Measurements from ENCODE around the gene PTGES3. TPM values are rescaled to one million over a fixed set of nuclear protein-coding genes. Genes with fewer than 3 reads are reported as not detected.

PTGES3 gene
- total and polyA plus RNA-seq, 2 of the 8 experiments (the other 6 are each of a cell fraction or from before 2014, with no cell fraction given): 111 to 464 TPM

DNA sequence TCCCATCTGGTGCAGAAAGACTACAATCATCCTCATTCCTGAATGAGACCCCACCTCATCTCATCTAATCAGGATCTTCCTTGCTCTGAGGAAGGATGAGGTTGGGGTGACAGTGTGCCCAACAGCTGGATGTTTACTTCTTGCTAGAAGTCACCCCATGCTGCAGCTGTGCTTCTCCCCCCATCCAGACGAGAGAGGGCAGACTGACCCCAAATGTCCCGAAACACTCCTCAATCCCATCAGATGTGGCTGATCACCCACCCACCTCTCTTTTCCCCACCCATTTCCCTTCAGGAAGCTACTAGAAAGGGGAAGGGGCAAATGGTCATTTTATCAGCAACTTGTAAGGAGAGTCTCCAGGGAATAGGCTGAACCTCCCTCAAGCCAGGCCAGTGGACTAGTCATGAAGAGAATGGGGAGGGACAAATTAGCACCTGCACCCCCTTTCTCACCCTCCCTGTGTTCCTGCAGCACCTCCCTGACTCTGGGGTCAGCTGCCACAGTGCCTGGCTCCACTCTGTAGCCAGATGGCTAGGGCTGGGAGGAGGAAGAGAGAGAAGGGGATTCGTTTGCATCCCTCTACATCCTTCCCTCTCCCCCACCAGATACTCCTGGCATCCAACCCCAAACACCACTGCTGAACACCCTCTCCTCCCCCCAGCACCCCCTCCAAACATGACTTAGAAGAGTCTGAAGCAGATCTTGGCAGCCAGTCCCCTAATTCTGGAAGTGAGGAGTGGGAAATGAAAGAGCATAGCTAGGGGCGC, 55.2 kb downstream of the PTGES3 start:
- no peak overlapping the region for H2BK120ac ChIP-seq (replicated peaks; ENCODE audit: low read depth, low read length)
- H2BK15ac ChIP-seq (ENCODE audit: low read length): peak overlapping the region; percentile 2; the same call in 1 of the 2 replicates
- H3K4me1 ChIP-seq (replicated peaks in 1 of 4; ENCODE audit: control insufficient read depth in 3 of 4, insufficient read depth in 4 of 4, low read length in 3 of 4): peaks cover 14 to 46% (median 33%) of the 10 kb centered on the region in 4 experiments
- H3K79me2 ChIP-seq (ENCODE audit: control insufficient read depth in 1 of 2, insufficient read depth in 2 of 2, low read length in 2 of 2): peaks cover 8 to 32% of the 10 kb centered on the region in 2 experiments
- no peak overlapping the region for H3K4ac ChIP-seq (replicated peaks; ENCODE audit: insufficient read length, low read depth, low read length)
- H4K5ac ChIP-seq (ENCODE audit: insufficient read length, low read depth, low read length): peak overlapping the region; percentile 0
- no peak overlapping the region for H3K14ac ChIP-seq (ENCODE audit: insufficient read length)
- peak overlapping the region; percentile 62; the same call in 1 of the 2 replicates for H2BK20ac ChIP-seq (ENCODE audit: low read length)
- ChIA-PET CTCF (ENCODE audit: partially characterized antibody) (interaction anchor here (0.5 to 7.4 kb wide), 8 partner anchors 9 to 995 kb away, joined by 3 to 107 read pairs (median 4); partner anchors contain the start of gene ATP5F1B), POLR2A (ENCODE audit: partially characterized antibody) (interaction anchor here (1.0 to 5.8 kb wide), 9 partner anchors 9 to 474 kb away, joined by 3 to 60 read pairs (median 5); partner anchors contain the start of genes ATP5F1B, NACA and PTGES3)
- 0 out of 2 replicates have a peak overlapping the region, but pooled peaks have one; percentile 33 for H3K18ac ChIP-seq (ENCODE audit: extremely low read depth, low read length)
- no peaks in the 10 kb centered on the region for H3K27me3 ChIP-seq (replicated peaks in 1 of 4; ENCODE audit: control insufficient read depth in 3 of 4, extremely low read depth in 1 of 4, insufficient read depth in 3 of 4, low read length in 3 of 4)
- H2AFZ ChIP-seq (ENCODE audit: low read length): no peak overlapping the region
- WGBS, 2 experiments (ENCODE audit: extremely low coverage in 1 of 2, insufficient coverage in 1 of 2, insufficient read length in 1 of 2, insufficient replicate concordance in 2 of 2, low coverage in 1 of 2, low lambda C conversion rate in 2 of 2, missing lambda C conversion rate in 1 of 2): 65% methylated on average over 2 of the region's 4 CpGs; no CpG with 5 or more reads in 1 of the 2 experiments
- peak overlapping the region; percentile 98 to 99 for H3K4me2 ChIP-seq (ENCODE audit: insufficient read depth in 1 of 2, low read depth in 2 of 2, low read length in 2 of 2)
- H4K8ac ChIP-seq (ENCODE audit: extremely low read depth, insufficient read depth, low read length): no peak overlapping the region
- H3K9me3 ChIP-seq (ENCODE audit: insufficient read depth in 2 of 2, low read depth in 1 of 2, low read length in 1 of 2): no peaks in the 10 kb centered on the region
- H3K27ac ChIP-seq (ENCODE audit: low read depth, low read length): no peak overlapping the region
- H2BK5ac ChIP-seq (ENCODE audit: low read depth, low read length): peak overlapping the region; percentile 7; the same call in 1 of the 2 replicates
- H3K23me2 ChIP-seq (ENCODE audit: low read depth, low read length): peaks cover 23% of the 10 kb centered on the region
- H4K20me1 ChIP-seq (replicated peaks in 1 of 2; ENCODE audit: control insufficient read depth in 1 of 2, insufficient read depth in 2 of 2, low read length in 2 of 2): peaks cover 2 to 4% of the 10 kb centered on the region in 2 experiments
- H4K91ac ChIP-seq (replicated peaks; ENCODE audit: insufficient read length, low read length): peak overlapping the region; percentile 12
- H3K9ac ChIP-seq (replicated peaks in 1 of 4; ENCODE audit: extremely low read depth in 1 of 4, low read depth in 3 of 4, low read length in 3 of 4): peak overlapping the region in 1 of 4 experiments; percentile 8; a peak in 2 of 7 replicates
- no peak for FAIRE-seq
- H3K23ac ChIP-seq (ENCODE audit: insufficient read length): no peak overlapping the region
- peak overlapping the region; percentile 20 for H3K56ac ChIP-seq (replicated peaks; ENCODE audit: insufficient read length, low read depth, low read length)
- peak overlapping the region; percentile 78 for H2BK12ac ChIP-seq (ENCODE audit: low read depth, low read length)
- H3K36me3 ChIP-seq (ENCODE audit: control insufficient read depth in 2 of 4, insufficient read depth in 4 of 4, low read length in 3 of 4): peaks cover 0 to 4% (median 3%) of the 10 kb centered on the region in 4 experiments; a peak in 4 of 8 replicates
- peak overlapping the region in 3 of 4 experiments; percentile 6 to 89 (median 12); a peak in 4 of 8 replicates for H3K4me3 ChIP-seq (ENCODE audit: extremely low read depth in 1 of 4, insufficient read depth in 2 of 4, low read depth in 3 of 4, low read length in 4 of 4)
- no peak overlapping the region; the same call in 1 of the 2 replicates for H2AK5ac ChIP-seq (ENCODE audit: low read depth, low read length)
- H3K79me1 ChIP-seq (ENCODE audit: low read depth, low read length): no peaks in the 10 kb centered on the region
- DNase-seq (ENCODE audit: low read depth in 1 of 2, low spot score in 2 of 2): peak in 1 of 2 experiments; percentile 48
- no peak for TF ChIP-seq BCL11A (IDR thresholded peaks at IDR 0.05; ENCODE audit: low read depth in 2 of 2, low read length in 2 of 2)
- no peak for TF ChIP-seq CEBPB (IDR thresholded peaks at IDR 0.05; ENCODE audit: low read depth, low read length)
- no peak for TF ChIP-seq ZNF274 (IDR thresholded peaks at IDR 0.05; ENCODE audit: borderline replicate concordance, extremely low read depth, low read length)
- TF ChIP-seq KDM4A (IDR thresholded peaks at IDR 0.05; ENCODE audit: low read depth, low read length, severe bottlenecking): no peak
- TF ChIP-seq CHD1 (IDR thresholded peaks at IDR 0.05; ENCODE audit: low read depth, low read length): no peak
- TF ChIP-seq, protein P1, sequence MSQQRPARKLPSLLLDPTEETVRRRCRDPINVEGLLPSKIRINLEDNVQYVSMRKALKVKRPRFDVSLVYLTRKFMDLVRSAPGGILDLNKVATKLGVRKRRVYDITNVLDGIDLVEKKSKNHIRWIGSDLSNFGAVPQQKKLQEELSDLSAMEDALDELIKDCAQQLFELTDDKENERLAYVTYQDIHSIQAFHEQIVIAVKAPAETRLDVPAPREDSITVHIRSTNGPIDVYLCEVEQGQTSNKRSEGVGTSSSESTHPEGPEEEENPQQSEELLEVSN (IDR thresholded peaks at IDR 0.05): no peak
- no peak for TF ChIP-seq POLR2AphosphoS5 (IDR thresholded peaks at IDR 0.05; ENCODE audit: low read depth, low read length)
- no peak for TF ChIP-seq BRCA1 (IDR thresholded peaks at IDR 0.05; ENCODE audit: low read depth, low read length)
- no peak for TF ChIP-seq EP300 (IDR thresholded peaks at IDR 0.05; ENCODE audit: borderline replicate concordance in 1 of 2, low read depth in 2 of 2, low read length in 2 of 2)
- TF ChIP-seq POU5F1 (IDR thresholded peaks at IDR 0.05; ENCODE audit: low read depth, low read length): no peak
